AG04449 (cell line): ENCODE data around the gene ACTA1.

Experiments
- CTCF ChIA-PET: fragments of 350-600 bp; formaldehyde crosslinking; extraction: SDS; loops from one replicate; lab custom pipeline; 2021; ENCODE audit warnings: antibody characterized with exemption; lab: Yijun Ruan, JAX
- POLR2A ChIA-PET: fragments of 400-600, 350-600 bp; formaldehyde crosslinking; extraction: SDS; loops from one replicate; lab custom pipeline; 2020; ENCODE audit warnings: antibody characterized with exemption, inconsistent platforms; lab: Yijun Ruan, JAX
- DNase-seq: peaks from one replicate; pipeline ENCODE4 v3.0.0-alpha.2; 2010; ENCODE audit warnings: low read depth, low spot score
- H3K4me3 ChIP-seq: 2 replicates; pipeline ENCODE4 v1.5.1; 2011; ENCODE audit warnings: low read depth, mild to moderate bottlenecking, control low read depth, low read length
- CTCF ChIP-seq: IDR thresholded peaks from one replicate; pipeline ENCODE4 v1.5.1; 2011; ENCODE audit warnings: mild to moderate bottlenecking, moderate library complexity, low read length, control low read depth, inconsistent platforms; ENCODE audit not compliant: insufficient read depth; ENCODE audit errors: missing control alignments

ACTA1 gene

GRCh38 chr1:229436201-229436600, 2.3 kb upstream of the ACTA1 start:
- ChIA-PET CTCF (interaction anchor here (2.1 kb wide), 1 partner anchor 16 kb away, joined by 5 read pairs; no protein-coding TSS in a partner anchor), POLR2A (no interaction called here)
- no peak for DNase-seq
- TF ChIP-seq CTCF = no peak
- no peak overlapping the region for H3K4me3 ChIP-seq

GRCh38 chr1:229434641-229435051, 752 bp upstream of the ACTA1 start:
- ChIA-PET CTCF (no interaction called here), POLR2A (no interaction called here)
- no peak overlapping the region for H3K4me3 ChIP-seq
- TF ChIP-seq CTCF = no peak
- no peak for DNase-seq

GRCh38 chr1:229433364-229434004, 410 bp downstream of the ACTA1 start:
- POLR2A ChIA-PET = no interaction called here
- TF ChIP-seq CTCF = no peak
- no peak for DNase-seq
- CTCF ChIA-PET = no interaction called here
- H3K4me3 ChIP-seq = no peak overlapping the region

GRCh38 chr1:229432905-229433304, 989 bp downstream of the ACTA1 start:
- ChIA-PET POLR2A (no interaction called here), CTCF (no interaction called here)
- no peak for TF ChIP-seq CTCF
- DNase-seq = no peak
- no peak overlapping the region for H3K4me3 ChIP-seq

GRCh38 chr1:229432116-229432461, 1.8 kb downstream of the ACTA1 start:
- no peak for DNase-seq
- TF ChIP-seq CTCF = no peak
- POLR2A ChIA-PET = no interaction called here
- CTCF ChIA-PET = no interaction called here
- H3K4me3 ChIP-seq = no peak overlapping the region; the same call in 1 of the 2 replicates

GRCh38 chr1:229431284-229432115, 2.4 kb downstream of the ACTA1 start:
- no peak for TF ChIP-seq CTCF
- POLR2A ChIA-PET = no interaction called here
- DNase-seq = no peak
- H3K4me3 ChIP-seq = no peak overlapping the region
- CTCF ChIA-PET = interaction anchor here (0.9 to 1.0 kb wide), 2 partner anchors 9 to 12 kb away, joined by 3 to 4 read pairs; no protein-coding TSS in a partner anchor
